B cell (primary cell): ENCODE results near the gene GNAS. TPM values are rescaled to one million over a fixed set of nuclear protein-coding genes. Genes with fewer than 3 reads are reported as not detected.

Source experiments
- ATAC-seq: fragments of 200-7000 bp; cut with Tn5 transposase; one replicate; pipeline ENCODE4 v1.10.0; 2021; ENCODE audit warnings: low read depth, mild to moderate bottlenecking, moderate number of reproducible peaks, moderate library complexity
- CTCF ChIA-PET: fragments of 350-600 bp; sonication (Branson Sonifier 250); formaldehyde crosslinking; loops from one replicate; lab custom pipeline; 2021; ENCODE audit warnings: antibody characterized with exemption, inconsistent platforms; lab: Charles Lee
- POLR2A ChIA-PET: fragments of 350-600 bp; sonication (Branson Sonifier 250); formaldehyde crosslinking; loops from one replicate; lab custom pipeline; 2021; ENCODE audit warnings: antibody characterized with exemption; lab: Charles Lee
- DNase-seq: peaks from one replicate; pipeline ENCODE4 v3.0.0; 2013
- H2AFZ ChIP-seq: 2 replicates; pipeline ENCODE4 v1.6.1; 2012; ENCODE audit warnings: mild to moderate bottlenecking, low read depth, low read length; ENCODE audit not compliant: insufficient read depth, poor library complexity, severe bottlenecking
- H3K27ac ChIP-seq, 2 donors: 1 replicate in 1 of 2; 2 replicates in 1 of 2; pipeline ENCODE4 v1.5.1; 2012 to 2013; ENCODE audit warnings: low read length in 2 of 2, mild to moderate bottlenecking in 2 of 2, moderate library complexity in 1 of 2
- H3K27me3 ChIP-seq, 4 experiments: fragments of 200-600 bp in 1 of 4; sonication (generic) in 1 of 4; replicated peaks in 1 of 4; 1 replicate in 2 of 4; 2 replicates in 2 of 4; pipeline versions ENCODE4 v1.6.1 to v1.7.0; 2013 to 2016; ENCODE audit warnings: low read length in 3 of 4, mild to moderate bottlenecking in 2 of 4, mixed read lengths in 1 of 4, moderate library complexity in 1 of 4; ENCODE audit not compliant: insufficient read depth in 4 of 4, control insufficient read depth in 3 of 4; ENCODE audit errors: control extremely low read depth in 1 of 4
- H3K36me3 ChIP-seq, 2 experiments: replicated peaks in 1 of 2; 1 replicate in 1 of 2; 2 replicates in 1 of 2; pipeline versions ENCODE4 v1.6.1 to v1.7.1; 2013; ENCODE audit warnings: low read length in 1 of 2; ENCODE audit not compliant: insufficient read depth in 2 of 2, control insufficient read depth in 1 of 2; ENCODE audit errors: control extremely low read depth in 1 of 2, extremely low read depth in 1 of 2
- H3K4me1 ChIP-seq, 2 donors: fragments of 200-600 bp in 1 of 2; sonication (generic) in 1 of 2; 1 replicate in 1 of 2; 2 replicates in 1 of 2; pipeline versions ENCODE4 v1.5.1 to v1.6.1; 2013 to 2017; ENCODE audit warnings: low read length in 2 of 2; ENCODE audit not compliant: control insufficient read depth in 2 of 2, insufficient read depth in 2 of 2
- H3K4me2 ChIP-seq: replicated peaks from 2 replicates; pipeline ENCODE3; 2012; ENCODE audit warnings: mild to moderate bottlenecking, low read depth, low read length; ENCODE audit not compliant: poor library complexity, severe bottlenecking
- H3K4me3 ChIP-seq, 5 experiments: fragments of 200-600 bp in 1 of 5; sonication (generic) in 1 of 5; 1 replicate in 3 of 5; 2 replicates in 2 of 5; pipeline versions ENCODE4 v1.5.1 to v1.7.0; 2011 to 2016; ENCODE audit warnings: low read length in 4 of 5, mild to moderate bottlenecking in 4 of 5, low read depth in 2 of 5, control low read depth in 1 of 5, moderate library complexity in 1 of 5; ENCODE audit not compliant: insufficient read depth in 1 of 5; ENCODE audit errors: control extremely low read depth in 1 of 5, extremely low read depth in 1 of 5
- H3K79me2 ChIP-seq: fragments of 200-600 bp; sonication (generic); one replicate; pipeline ENCODE4 v1.6.0; 2016; ENCODE audit warnings: low read length; ENCODE audit not compliant: control insufficient read depth, insufficient read depth
- H3K9ac ChIP-seq: fragments of 200-600 bp; sonication (generic); 2 replicates; pipeline ENCODE4 v1.6.1; 2017; ENCODE audit warnings: mild to moderate bottlenecking, low read length, moderate library complexity
- H3K9me3 ChIP-seq, 3 donors: one replicate each; pipeline versions ENCODE4 v1.6.1 to v1.7.1; 2013; ENCODE audit warnings: low read length in 2 of 3; ENCODE audit not compliant: control insufficient read depth in 2 of 3, insufficient read depth in 1 of 3; ENCODE audit errors: control extremely low read depth in 1 of 3
- H4K20me1 ChIP-seq: 2 replicates; pipeline ENCODE4 v1.6.0; 2012; ENCODE audit warnings: mild to moderate bottlenecking, low read length; ENCODE audit not compliant: insufficient read depth, control insufficient read depth, poor library complexity, severe bottlenecking
- H3K27ac Mint-ChIP-seq: one replicate; pipeline ENCODE4 v1.8.0; 2021; ENCODE audit warnings: mixed read lengths
- H3K27me3 Mint-ChIP-seq: one replicate; pipeline ENCODE4 v1.8.0; 2021; ENCODE audit warnings: mixed read lengths
- H3K4me1 Mint-ChIP-seq: one replicate; pipeline ENCODE4 v1.8.0; 2021; ENCODE audit warnings: mixed read lengths
- H3K4me3 Mint-ChIP-seq: one replicate; pipeline ENCODE4 v1.8.0; 2021; ENCODE audit warnings: mixed read lengths
- H3K9me3 Mint-ChIP-seq: one replicate; pipeline ENCODE4 v1.8.0; 2022; ENCODE audit warnings: mixed read lengths; ENCODE audit not compliant: insufficient read depth
- EZH2 ChIP-seq: IDR thresholded peaks from 2 replicates; pipeline ENCODE4 v1.6.1; 2012; ENCODE audit warnings: borderline replicate concordance, low read depth, mild to moderate bottlenecking, moderate library complexity, low read length; ENCODE audit not compliant: insufficient read depth, poor library complexity, severe bottlenecking
- WGBS: methylation state at CpG from one replicate; pipeline ENCODE4 v1.1.5; 2013; ENCODE audit warnings: missing lambda C conversion rate; ENCODE audit not compliant: insufficient coverage; 5-methylcytosine and 5-hydroxymethylcytosine counted together
- intact Hi-C: fragments of 100-400 bp; cut with micrococcal nuclease; formaldehyde crosslinking; loops from one replicate; pipeline ENCODE4 v1.10.0; 2022
- polyA plus RNA-seq: library from polyadenylated mRNA; depleted of rRNA; stranded (reverse); fragments of >200 nt; gene quantifications from 2 replicates; pipeline ENCODE4 v1.2.3, GENCODE V29; 2012
- total RNA-seq, 2 donors: library from RNA; stranded (reverse); fragments of 120-200 nt in 1 of 2; gene quantifications; 1 replicate in 1 of 2; 2 replicates in 1 of 2; pipeline versions ENCODE4 v1.2.3 to v1.2.4, GENCODE V29; 2013 to 2022
- TF ChIP-seq, protein P1 (sequence below): fragments of 200-600 bp; IDR thresholded peaks from one replicate; pipeline ENCODE4 v1.8.0; 2022; ENCODE audit warnings: antibody characterized with exemption, mild to moderate bottlenecking

GNAS gene
- total and polyA plus RNA-seq, 2 donors (not counting 1 experiment from before 2014, with no cell fraction given): 714 to 1,181 TPM

DNA sequence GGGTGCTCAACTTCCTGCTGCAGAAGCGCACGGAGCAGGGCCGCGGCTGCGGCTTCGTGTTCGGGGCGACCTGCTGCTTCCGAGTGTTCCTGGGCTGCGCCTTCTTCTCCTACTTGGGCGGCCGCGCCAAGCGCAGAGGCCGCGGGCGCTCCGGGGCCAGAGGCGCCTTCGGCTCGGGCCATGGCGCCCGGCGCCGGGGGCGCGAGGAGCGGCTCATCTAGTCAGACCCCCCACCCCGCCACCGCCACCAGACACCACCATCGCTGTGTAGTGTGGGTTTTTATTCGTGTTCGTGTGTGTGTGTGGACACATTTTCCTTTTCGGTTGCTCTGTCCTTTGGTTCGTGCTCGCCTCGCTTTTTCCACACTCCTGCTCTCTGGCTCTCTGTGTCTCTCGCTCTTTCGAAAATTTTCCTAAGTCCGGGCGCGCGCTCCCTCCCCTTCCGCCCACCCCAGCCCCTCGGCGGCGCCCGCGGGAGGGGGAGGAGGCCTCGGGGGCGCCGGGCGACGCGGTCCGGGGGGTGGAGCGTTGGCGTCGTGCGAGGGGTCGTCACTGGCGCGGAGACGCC, 38.1 kb downstream of the GNAS start:
- peak overlapping the region; percentile 61 for H2AFZ ChIP-seq
- H3K4me3 ChIP-seq: peak overlapping the region; percentile 57 to 90 (median 71)
- peaks cover 57% of the 10 kb centered on the region for H3K79me2 ChIP-seq
- ChIA-PET POLR2A (interaction anchor here (0.5 to 1.4 kb wide), 4 partner anchors 9 to 142 kb away, joined by 3 to 8 read pairs (median 5); partner anchors contain the start of gene ATP5F1E), CTCF (interaction anchor here (1.8 kb wide), 1 partner anchor 141 kb away, joined by 7 read pairs; the partner anchor contains the start of gene ATP5F1E)
- intact Hi-C loops: loop anchor here (1.0 to 10.0 kb wide), 6 partner anchors 152 to 1498 kb away; partner anchors contain the start of genes PRELID3B, RAB22A, RBM38 and STX16
- H3K4me1 ChIP-seq: peaks cover 43 to 49% of the 10 kb centered on the region in 2 donors
- H3K36me3 ChIP-seq: no peaks in the 10 kb centered on the region
- DNase-seq (peak; percentile 87), ATAC-seq (peak; percentile 52)
- peak overlapping the region; percentile 98 for H3K4me3 Mint-ChIP-seq
- H3K27ac ChIP-seq: peak overlapping the region; percentile 76 to 88
- peak overlapping the region; percentile 75 for H3K9ac ChIP-seq
- H3K9me3 Mint-ChIP-seq: no peaks in the 10 kb centered on the region
- H4K20me1 ChIP-seq: peaks cover 10% of the 10 kb centered on the region
- no peaks in the 10 kb centered on the region for H3K27me3 ChIP-seq
- H3K9me3 ChIP-seq: no peaks in the 10 kb centered on the region
- peak overlapping the region; percentile 99 for H3K27ac Mint-ChIP-seq
- H3K27me3 Mint-ChIP-seq: no peaks in the 10 kb centered on the region
- no peak for TF ChIP-seq EZH2
- TF ChIP-seq, protein P1, sequence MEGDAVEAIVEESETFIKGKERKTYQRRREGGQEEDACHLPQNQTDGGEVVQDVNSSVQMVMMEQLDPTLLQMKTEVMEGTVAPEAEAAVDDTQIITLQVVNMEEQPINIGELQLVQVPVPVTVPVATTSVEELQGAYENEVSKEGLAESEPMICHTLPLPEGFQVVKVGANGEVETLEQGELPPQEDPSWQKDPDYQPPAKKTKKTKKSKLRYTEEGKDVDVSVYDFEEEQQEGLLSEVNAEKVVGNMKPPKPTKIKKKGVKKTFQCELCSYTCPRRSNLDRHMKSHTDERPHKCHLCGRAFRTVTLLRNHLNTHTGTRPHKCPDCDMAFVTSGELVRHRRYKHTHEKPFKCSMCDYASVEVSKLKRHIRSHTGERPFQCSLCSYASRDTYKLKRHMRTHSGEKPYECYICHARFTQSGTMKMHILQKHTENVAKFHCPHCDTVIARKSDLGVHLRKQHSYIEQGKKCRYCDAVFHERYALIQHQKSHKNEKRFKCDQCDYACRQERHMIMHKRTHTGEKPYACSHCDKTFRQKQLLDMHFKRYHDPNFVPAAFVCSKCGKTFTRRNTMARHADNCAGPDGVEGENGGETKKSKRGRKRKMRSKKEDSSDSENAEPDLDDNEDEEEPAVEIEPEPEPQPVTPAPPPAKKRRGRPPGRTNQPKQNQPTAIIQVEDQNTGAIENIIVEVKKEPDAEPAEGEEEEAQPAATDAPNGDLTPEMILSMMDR: no peak
- peak overlapping the region; percentile 78 for H3K4me2 ChIP-seq
- peaks cover 47% of the 10 kb centered on the region for H3K4me1 Mint-ChIP-seq
- WGBS: under 1% methylated on average over 43 of the region's 64 CpGs
